GM21576 (cell line): ENCODE data around the gene RALGAPA2.

Source experiments
- ATAC-seq: cut with Tn5 transposase; IDR thresholded peaks from one replicate; pipeline ENCODE4 v1.9.1; 2021; ENCODE audit warnings: mild to moderate bottlenecking, moderate library complexity; ENCODE audit not compliant: unreplicated experiment

RALGAPA2 gene

GRCh38 chr20:20582734-20583133 is 129.7 kb downstream of the RALGAPA2 start:
- ATAC-seq, result no peak

- no peak for ATAC-seq
These were observed 132.3 kb downstream of the RALGAPA2 start for GRCh38 chr20:20580139-20580538.

GRCh38 chr20:20578838-20579237 is 133.6 kb downstream of the RALGAPA2 start:
- ATAC-seq, result no peak

GRCh38 chr20:20573797-20574196 is 138.6 kb downstream of the RALGAPA2 start:
- ATAC-seq, result no peak

GRCh38 chr20:20571068-20571780 is 141.2 kb downstream of the RALGAPA2 start:
- no peak for ATAC-seq

GRCh38 chr20:20568604-20569205 is 143.7 kb downstream of the RALGAPA2 start:
- ATAC-seq, result no peak

GRCh38 chr20:20567712-20568111 is 144.7 kb downstream of the RALGAPA2 start:
- no peak for ATAC-seq

- no peak for ATAC-seq
These were observed 145.9 kb downstream of the RALGAPA2 start for GRCh38 chr20:20566516-20566915.

- ATAC-seq, result no peak
These were observed 148.2 kb downstream of the RALGAPA2 start for GRCh38 chr20:20564279-20564678.

GRCh38 chr20:20562507-20562906 is 149.9 kb downstream of the RALGAPA2 start:
- ATAC-seq, result no peak

- no peak for ATAC-seq
These were observed 150.6 kb downstream of the RALGAPA2 start for GRCh38 chr20:20561841-20562240.

- ATAC-seq, result no peak
These were observed 151.3 kb downstream of the RALGAPA2 start for GRCh38 chr20:20561172-20561571.

GRCh38 chr20:20557406-20557805 is 155.0 kb downstream of the RALGAPA2 start:
- ATAC-seq, result no peak

- no peak for ATAC-seq
These were observed 156.6 kb downstream of the RALGAPA2 start for GRCh38 chr20:20555838-20556237.

GRCh38 chr20:20554951-20555350 is 157.5 kb downstream of the RALGAPA2 start:
- ATAC-seq, result no peak

- no peak for ATAC-seq
These were observed 158.9 kb downstream of the RALGAPA2 start for GRCh38 chr20:20553541-20553940.

GRCh38 chr20:20552076-20552475 is 160.4 kb downstream of the RALGAPA2 start:
- no peak for ATAC-seq

- ATAC-seq, result no peak
These were observed 161.0 kb downstream of the RALGAPA2 start for GRCh38 chr20:20551409-20551808.

- ATAC-seq, result no peak
These were observed 162.7 kb downstream of the RALGAPA2 start for GRCh38 chr20:20549704-20550103.

- no peak for ATAC-seq
These were observed 163.2 kb downstream of the RALGAPA2 start for GRCh38 chr20:20549267-20549612.

GRCh38 chr20:20548527-20549266 is 163.7 kb downstream of the RALGAPA2 start:
- no peak for ATAC-seq

GRCh38 chr20:20547876-20548266 is 164.6 kb downstream of the RALGAPA2 start:
- ATAC-seq, result no peak
